GM12878 (cell line): Measurements from ENCODE around the gene ZDHHC17. TPM values are rescaled to one million over a fixed set of nuclear protein-coding genes. Genes with fewer than 3 reads are reported as not detected.

Experiments
- ATAC-seq: fragments of 200-7000 bp; cut with Tn5 transposase; 3 replicates; pipeline ENCODE4 v1.9.1; 2020; ENCODE audit warnings: mild to moderate bottlenecking, moderate library complexity
- BruUV-seq: library from RNA; stranded (reverse); fragments of 400-500 nt; replicated peaks from 2 replicates; lab custom pipeline; 2021; lab: Mats Ljungman, UMichigan
- CTCF ChIA-PET: fragments of 300-600 bp; sonication (Branson Sonifier 250); formaldehyde crosslinking; extraction: SDS; loops from one replicate; lab custom pipeline; 2021; ENCODE audit warnings: inconsistent platforms; lab: Yijun Ruan, JAX
- POLR2A ChIA-PET: fragments of 350-600 bp; formaldehyde crosslinking; extraction: SDS; loops from one replicate; lab custom pipeline; 2021; ENCODE audit warnings: inconsistent platforms; lab: Charles Lee
- RAD21 ChIA-PET: fragments of 300-600 bp; sonication (Branson Sonifier 250); formaldehyde crosslinking; loops from one replicate; lab custom pipeline; 2023; ENCODE audit warnings: antibody characterized with exemption; ENCODE audit not compliant: unreplicated experiment; lab: Charles Lee
- SMC1A ChIA-PET: fragments of 300-600 bp; sonication (Branson Sonifier 250); formaldehyde crosslinking; loops from one replicate; lab custom pipeline; 2023; ENCODE audit not compliant: unreplicated experiment, uncharacterized antibody; lab: Charles Lee
- DNase-seq: peaks from one replicate; pipeline ENCODE4 v3.0.0-alpha.2; 2011; ENCODE audit warnings: low read depth, low spot score
- FAIRE-seq: peaks from 3 replicates; lab custom pipeline; 2011; peaks lifted over from hg19 to GRCh38; lab: Jason Lieb, UNC
- H2AFZ ChIP-seq: 2 replicates; pipeline ENCODE4 v1.6.0; 2011; ENCODE audit warnings: low read depth, low read length, control low read depth; ENCODE audit not compliant: control insufficient read depth
- H3K27ac ChIP-seq: 2 replicates; pipeline ENCODE4 v1.5.1; 2011; ENCODE audit warnings: control low read depth; ENCODE audit not compliant: control insufficient read depth, insufficient read depth
- H3K27me3 ChIP-seq, 2 experiments: replicated peaks in 1 of 2; 2 replicates each; pipeline versions ENCODE4 v1.6.0 to v1.6.1; 2011; ENCODE audit warnings: low read length in 1 of 2; ENCODE audit not compliant: control insufficient read depth in 2 of 2, insufficient read depth in 2 of 2
- H3K36me3 ChIP-seq, 2 experiments: 2 replicates each; pipeline ENCODE4 v1.5.1; 2011; ENCODE audit warnings: low read length in 1 of 2; ENCODE audit not compliant: control insufficient read depth in 2 of 2, insufficient read depth in 2 of 2
- H3K4me1 ChIP-seq: 2 replicates; pipeline ENCODE4 v1.6.1; 2011; ENCODE audit warnings: mild to moderate bottlenecking, low read length, moderate library complexity, mixed read lengths; ENCODE audit not compliant: control insufficient read depth, insufficient read depth
- H3K4me2 ChIP-seq: 2 replicates; pipeline ENCODE4 v1.6.0; 2011; ENCODE audit warnings: control low read depth; ENCODE audit not compliant: control insufficient read depth, insufficient read depth
- H3K4me3 ChIP-seq: fragments of 200-600 bp; sonication (generic); 2 replicates; pipeline ENCODE4 v1.5.1; 2016
- H3K79me2 ChIP-seq: 2 replicates; pipeline ENCODE4 v1.6.0; 2011; ENCODE audit warnings: low read length; ENCODE audit not compliant: control insufficient read depth, insufficient read depth
- H3K9ac ChIP-seq: 2 replicates; pipeline ENCODE4 v1.8.0; 2011; ENCODE audit warnings: low read length, control low read depth, mixed read lengths; ENCODE audit not compliant: control insufficient read depth, insufficient read depth
- H3K9me3 ChIP-seq: replicated peaks from 3 replicates; pipeline ENCODE4 v1.5.1; 2011; ENCODE audit warnings: mild to moderate bottlenecking, low read length; ENCODE audit not compliant: control insufficient read depth, insufficient read depth
- H4K20me1 ChIP-seq: 2 replicates; pipeline ENCODE4 v1.6.0; 2011; ENCODE audit not compliant: control insufficient read depth, insufficient read depth
- CHD4 ChIP-seq: fragments of 200-600 bp; sonication (generic); IDR thresholded peaks from 2 replicates; pipeline ENCODE4 v1.6.1; 2016; ENCODE audit warnings: mild to moderate bottlenecking
- DPF2 ChIP-seq: fragments of 450-650 bp; IDR thresholded peaks from 2 replicates; pipeline ENCODE4 v1.6.1; 2017; ENCODE audit warnings: mild to moderate bottlenecking
- RAD51 ChIP-seq: fragments of 450-650 bp; IDR thresholded peaks from 2 replicates; pipeline ENCODE4 v1.6.1; 2016; ENCODE audit warnings: moderate library complexity, mild to moderate bottlenecking, inconsistent platforms
- RFX5 ChIP-seq: IDR thresholded peaks from 2 replicates; pipeline ENCODE4 v1.6.1; 2011; ENCODE audit warnings: low read depth, low read length, improper control_type of control experiment
- SMAD1 ChIP-seq: fragments of 450-650 bp; IDR thresholded peaks from 2 replicates; pipeline ENCODE4 v1.6.1; 2018; ENCODE audit warnings: mild to moderate bottlenecking, low read depth; ENCODE audit not compliant: partially characterized antibody
- SMAD5 ChIP-seq: IDR thresholded peaks from 2 replicates; pipeline ENCODE4 v1.6.1; 2016; ENCODE audit warnings: antibody characterized with exemption, low read depth
- SRF ChIP-seq, 2 experiments: IDR thresholded peaks; 2 replicates each; pipeline ENCODE4 v1.6.1; 2011; ENCODE audit warnings: low read depth in 2 of 2, low read length in 2 of 2, mild to moderate bottlenecking in 1 of 2, moderate library complexity in 1 of 2
- TAF1 ChIP-seq: IDR thresholded peaks from 2 replicates; pipeline ENCODE4 v1.6.1; 2011; ENCODE audit warnings: mild to moderate bottlenecking, low read depth, low read length, borderline replicate concordance
- ZBTB40 ChIP-seq: fragments of 450-650 bp; IDR thresholded peaks from 2 replicates; pipeline ENCODE4 v1.6.1; 2016; ENCODE audit warnings: mild to moderate bottlenecking, moderate library complexity, borderline replicate concordance
- WGBS: methylation state at CpG from one replicate; pipeline ENCODE4 v1.1.6; 2016; ENCODE audit warnings: low lambda C conversion rate; ENCODE audit not compliant: insufficient replicate concordance, insufficient coverage; ENCODE audit errors: missing lambda C conversion rate; 5-methylcytosine and 5-hydroxymethylcytosine counted together
- in situ Hi-C: fragments of 300-500 bp; cut with MboI; formaldehyde crosslinking; loops from 9 replicates; pipeline ENCODE4 v1.14.3; 2018; ENCODE audit warnings: mixed read lengths
- intact Hi-C: fragments of 100-400 bp; cut with micrococcal nuclease; formaldehyde crosslinking; loops from one replicate; pipeline ENCODE4 v1.14.2; 2022; ENCODE audit not compliant: unreplicated experiment
- polyA plus RNA-seq, 11 experiments: library from polyadenylated mRNA; depleted of rRNA in 4 of 11; unstranded in 6 of 11; stranded (reverse) in 5 of 11; fragments of >200 nt; fragmentation: Nextera tagmentation in 4 of 11; fragmentation: Illumina TruSeq in 1 of 11; extraction: Ambion mirVana in 4 of 11; extraction: Trizol in 1 of 11; gene quantifications; 1 replicate in 1 of 11; 2 replicates in 10 of 11; pipeline versions ENCODE4 v1.2.1 to v1.2.3, GENCODE V29; 2011 to 2016; ENCODE audit warnings: inconsistent platforms in 2 of 11, missing spikeins in 2 of 11, low read depth in 1 of 11
- total RNA-seq, 4 experiments: library from RNA; depleted of rRNA in 3 of 4; stranded (reverse); fragments of >200 nt in 3 of 4; fragmentation: Illumina TruSeq in 1 of 4; extraction: Trizol in 1 of 4; gene quantifications; 2 replicates each; pipeline versions ENCODE4 v1.2.1 to v1.2.3, GENCODE V29; 2013 to 2021
- TF ChIP-seq, protein P1 (sequence below): fragments of 450-650 bp; IDR thresholded peaks from 2 replicates; pipeline ENCODE4 v1.6.1; 2017; ENCODE audit warnings: mild to moderate bottlenecking, moderate library complexity
- TF ChIP-seq, protein P2 (sequence below): IDR thresholded peaks from 2 replicates; pipeline ENCODE4 v1.6.1; 2011; ENCODE audit warnings: low read depth, mild to moderate bottlenecking, low read length, moderate library complexity, borderline replicate concordance; ENCODE audit errors: extremely low read depth
- TF ChIP-seq, protein P3 (sequence below): fragments of 450-650 bp; formaldehyde crosslinking; IDR thresholded peaks from 2 replicates; pipeline ENCODE4 v1.5.0; 2022; ENCODE audit warnings: mild to moderate bottlenecking, missing genetic modification characterization

ZDHHC17 gene
- total and polyA plus RNA-seq, 10 of the 15 experiments (the other 5 are each of a cell fraction or from before 2014, with no cell fraction given) = 4.3 to 50.0 (median 19.3) TPM

DNA sequence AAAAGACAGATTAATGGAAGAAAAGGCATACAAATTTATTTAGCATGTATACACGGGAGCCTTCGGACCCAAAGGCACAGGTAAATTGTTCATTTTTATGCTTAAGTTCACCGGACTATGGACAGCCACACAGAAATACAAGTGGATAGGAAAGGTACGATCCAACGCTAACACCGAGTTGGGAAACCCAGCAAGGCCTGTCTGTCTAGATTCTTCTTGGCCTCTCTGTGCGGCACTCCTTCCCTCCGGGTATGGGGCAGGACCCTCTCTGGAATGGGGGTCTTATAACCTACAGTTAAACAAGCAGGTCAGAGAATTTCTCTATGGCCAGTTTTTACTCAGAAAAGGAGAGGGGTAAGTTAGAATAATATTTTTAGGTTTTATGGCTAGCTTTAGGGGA, 23.4 kb upstream of the ZDHHC17 start (continued):
- no peak for TF ChIP-seq DPF2
- TF ChIP-seq CHD4 = no peak
- TF ChIP-seq SRF (IDR thresholded peaks at IDR 0.05; ENCODE audit: low read depth in 2 of 2, low read length in 2 of 2) = no peak
- TF ChIP-seq TAF1 = no peak
- TF ChIP-seq, protein P1, sequence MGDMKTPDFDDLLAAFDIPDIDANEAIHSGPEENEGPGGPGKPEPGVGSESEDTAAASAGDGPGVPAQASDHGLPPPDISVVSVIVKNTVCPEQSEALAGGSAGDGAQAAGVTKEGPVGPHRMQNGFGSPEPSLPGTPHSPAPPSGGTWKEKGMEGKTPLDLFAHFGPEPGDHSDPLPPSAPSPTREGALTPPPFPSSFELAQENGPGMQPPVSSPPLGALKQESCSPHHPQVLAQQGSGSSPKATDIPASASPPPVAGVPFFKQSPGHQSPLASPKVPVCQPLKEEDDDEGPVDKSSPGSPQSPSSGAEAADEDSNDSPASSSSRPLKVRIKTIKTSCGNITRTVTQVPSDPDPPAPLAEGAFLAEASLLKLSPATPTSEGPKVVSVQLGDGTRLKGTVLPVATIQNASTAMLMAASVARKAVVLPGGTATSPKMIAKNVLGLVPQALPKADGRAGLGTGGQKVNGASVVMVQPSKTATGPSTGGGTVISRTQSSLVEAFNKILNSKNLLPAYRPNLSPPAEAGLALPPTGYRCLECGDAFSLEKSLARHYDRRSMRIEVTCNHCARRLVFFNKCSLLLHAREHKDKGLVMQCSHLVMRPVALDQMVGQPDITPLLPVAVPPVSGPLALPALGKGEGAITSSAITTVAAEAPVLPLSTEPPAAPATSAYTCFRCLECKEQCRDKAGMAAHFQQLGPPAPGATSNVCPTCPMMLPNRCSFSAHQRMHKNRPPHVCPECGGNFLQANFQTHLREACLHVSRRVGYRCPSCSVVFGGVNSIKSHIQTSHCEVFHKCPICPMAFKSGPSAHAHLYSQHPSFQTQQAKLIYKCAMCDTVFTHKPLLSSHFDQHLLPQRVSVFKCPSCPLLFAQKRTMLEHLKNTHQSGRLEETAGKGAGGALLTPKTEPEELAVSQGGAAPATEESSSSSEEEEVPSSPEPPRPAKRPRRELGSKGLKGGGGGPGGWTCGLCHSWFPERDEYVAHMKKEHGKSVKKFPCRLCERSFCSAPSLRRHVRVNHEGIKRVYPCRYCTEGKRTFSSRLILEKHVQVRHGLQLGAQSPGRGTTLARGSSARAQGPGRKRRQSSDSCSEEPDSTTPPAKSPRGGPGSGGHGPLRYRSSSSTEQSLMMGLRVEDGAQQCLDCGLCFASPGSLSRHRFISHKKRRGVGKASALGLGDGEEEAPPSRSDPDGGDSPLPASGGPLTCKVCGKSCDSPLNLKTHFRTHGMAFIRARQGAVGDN = no peak

DNA sequence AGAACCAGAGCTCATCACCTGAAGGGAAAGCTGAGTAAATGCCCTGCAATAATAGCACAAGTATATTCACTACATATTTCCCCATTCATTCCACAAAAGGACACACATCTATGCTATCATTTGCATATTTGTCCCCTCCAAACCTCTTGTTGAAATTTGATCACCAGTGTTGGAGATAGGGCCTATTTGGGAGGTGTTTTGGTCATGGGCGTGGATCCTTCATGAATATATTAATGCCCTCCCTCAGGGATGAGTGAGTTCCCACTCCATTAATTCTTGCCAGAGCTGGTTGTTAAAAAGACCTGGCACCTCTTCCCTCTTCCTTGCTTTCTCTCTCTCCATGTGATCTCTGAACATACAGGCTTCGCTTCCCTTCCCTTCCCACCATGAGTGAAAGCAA, 18.6 kb upstream of the ZDHHC17 start:
- DNase-seq (no peak), ATAC-seq (no peak), FAIRE-seq (no peak)
- ChIA-PET CTCF (no interaction called here), RAD21 (no interaction called here), POLR2A (no interaction called here), SMC1A (no interaction called here)
- Histone ChIP-seq H3K4me1 (no peaks in the 10 kb centered on the region), H4K20me1 (no peaks in the 10 kb centered on the region), H3K36me3 (no peaks in the 10 kb centered on the region), H3K9me3 (no peaks in the 10 kb centered on the region), H3K27ac (no peak overlapping the region), H3K9ac (no peak overlapping the region), H2AFZ (no peak overlapping the region), H3K4me2 (no peak overlapping the region), H3K4me3 (no peak overlapping the region), H3K27me3 (no peaks in the 10 kb centered on the region), H3K79me2 (no peaks in the 10 kb centered on the region)
- in situ Hi-C loops (no loop called here), intact Hi-C loops (no loop called here)
- WGBS = 25% methylated on average over 2 of the region's 2 CpGs
- BruUV-seq = no TSS peak
- TF ChIP-seq SMAD5 (no peak), ZBTB40 (no peak), RAD51 (no peak), RFX5 (no peak), SMAD1 (no peak)
- TF ChIP-seq, protein P2, sequence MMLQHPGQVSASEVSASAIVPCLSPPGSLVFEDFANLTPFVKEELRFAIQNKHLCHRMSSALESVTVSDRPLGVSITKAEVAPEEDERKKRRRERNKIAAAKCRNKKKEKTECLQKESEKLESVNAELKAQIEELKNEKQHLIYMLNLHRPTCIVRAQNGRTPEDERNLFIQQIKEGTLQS = no peak
- TF ChIP-seq, protein P3, sequence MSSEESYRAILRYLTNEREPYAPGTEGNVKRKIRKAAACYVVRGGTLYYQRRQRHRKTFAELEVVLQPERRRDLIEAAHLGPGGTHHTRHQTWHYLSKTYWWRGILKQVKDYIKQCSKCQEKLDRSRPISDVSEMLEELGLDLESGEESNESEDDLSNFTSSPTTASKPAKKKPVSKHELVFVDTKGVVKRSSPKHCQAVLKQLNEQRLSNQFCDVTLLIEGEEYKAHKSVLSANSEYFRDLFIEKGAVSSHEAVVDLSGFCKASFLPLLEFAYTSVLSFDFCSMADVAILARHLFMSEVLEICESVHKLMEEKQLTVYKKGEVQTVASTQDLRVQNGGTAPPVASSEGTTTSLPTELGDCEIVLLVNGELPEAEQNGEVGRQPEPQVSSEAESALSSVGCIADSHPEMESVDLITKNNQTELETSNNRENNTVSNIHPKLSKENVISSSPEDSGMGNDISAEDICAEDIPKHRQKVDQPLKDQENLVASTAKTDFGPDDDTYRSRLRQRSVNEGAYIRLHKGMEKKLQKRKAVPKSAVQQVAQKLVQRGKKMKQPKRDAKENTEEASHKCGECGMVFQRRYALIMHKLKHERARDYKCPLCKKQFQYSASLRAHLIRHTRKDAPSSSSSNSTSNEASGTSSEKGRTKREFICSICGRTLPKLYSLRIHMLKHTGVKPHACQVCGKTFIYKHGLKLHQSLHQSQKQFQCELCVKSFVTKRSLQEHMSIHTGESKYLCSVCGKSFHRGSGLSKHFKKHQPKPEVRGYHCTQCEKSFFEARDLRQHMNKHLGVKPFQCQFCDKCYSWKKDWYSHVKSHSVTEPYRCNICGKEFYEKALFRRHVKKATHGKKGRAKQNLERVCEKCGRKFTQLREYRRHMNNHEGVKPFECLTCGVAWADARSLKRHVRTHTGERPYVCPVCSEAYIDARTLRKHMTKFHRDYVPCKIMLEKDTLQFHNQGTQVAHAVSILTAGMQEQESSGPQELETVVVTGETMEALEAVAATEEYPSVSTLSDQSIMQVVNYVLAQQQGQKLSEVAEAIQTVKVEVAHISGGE (CRISPR knock-in tag) = no peak
